Activated CD4-positive, alpha-beta T cell treated with anti-CD3 and anti-CD28 coated beads, Interleukin-2, amount 10 ng/mL, durations not matched to agents 24 days and 14 days (primary cell): ENCODE measurements around the gene BID. TPM values are rescaled to one million over a fixed set of nuclear protein-coding genes. Genes with fewer than 3 reads are reported as not detected.

ENCODE experiments used
- DNase-seq: peaks from one replicate; pipeline ENCODE4 v3.0.0; 2022
- H3K27ac Mint-ChIP-seq: one replicate; pipeline ENCODE4 v1.8.0; 2022; ENCODE audit warnings: mild to moderate bottlenecking, mixed read lengths
- H3K27me3 Mint-ChIP-seq: one replicate; pipeline ENCODE4 v1.8.0; 2022; ENCODE audit warnings: mixed read lengths
- H3K36me3 Mint-ChIP-seq: one replicate; pipeline ENCODE4 v1.8.0; 2022; ENCODE audit warnings: low read depth, mild to moderate bottlenecking, mixed read lengths
- H3K4me1 Mint-ChIP-seq: one replicate; pipeline ENCODE4 v1.8.0; 2021; ENCODE audit warnings: mixed read lengths
- H3K4me3 Mint-ChIP-seq: one replicate; pipeline ENCODE4 v1.8.0; 2022; ENCODE audit warnings: mild to moderate bottlenecking, moderate library complexity, mixed read lengths
- H3K9me3 Mint-ChIP-seq: one replicate; pipeline ENCODE4 v1.8.0; 2021; ENCODE audit warnings: mixed read lengths
- intact Hi-C: fragments of 100-400 bp; cut with micrococcal nuclease; formaldehyde crosslinking; loops from one replicate; pipeline ENCODE4 v1.15.1; 2023
- total RNA-seq: library from RNA; stranded (reverse); gene quantifications from 2 replicates; pipeline ENCODE4 v1.2.3, GENCODE V29; 2022

The BID gene
- total RNA-seq, 1 donor from 2014 or later = 18.0 TPM

GRCh38 chr22:17794726-17795542 is 20.7 kb upstream of the BID start:
- Mint-ChIP-seq H3K27ac (no peak overlapping the region), H3K4me3 (no peak overlapping the region), H3K4me1 (peaks cover 3% of the 10 kb centered on the region), H3K36me3 (peaks cover 4% of the 10 kb centered on the region), H3K9me3 (no peaks in the 10 kb centered on the region), H3K27me3 (no peaks in the 10 kb centered on the region)
- intact Hi-C loops = no loop called here
- no peak for DNase-seq

- intact Hi-C loops = no loop called here
- Mint-ChIP-seq H3K4me1 (no peaks in the 10 kb centered on the region), H3K4me3 (no peak overlapping the region), H3K27me3 (no peaks in the 10 kb centered on the region), H3K36me3 (peaks cover 4% of the 10 kb centered on the region), H3K27ac (no peak overlapping the region), H3K9me3 (no peaks in the 10 kb centered on the region)
- DNase-seq = no peak
Measured at GRCh38 chr22:17792854-17793434, 18.7 kb upstream of the BID start.

GRCh38 chr22:17792299-17792698 is 18.0 kb upstream of the BID start:
- Mint-ChIP-seq H3K9me3 (no peaks in the 10 kb centered on the region), H3K4me3 (no peak overlapping the region)

GRCh38 chr22:17791196-17791595 is 16.9 kb upstream of the BID start:
- H3K4me1 Mint-ChIP-seq = no peaks in the 10 kb centered on the region
- H3K36me3 Mint-ChIP-seq = peaks cover 2% of the 10 kb centered on the region
- H3K9me3 Mint-ChIP-seq = no peaks in the 10 kb centered on the region
- no peaks in the 10 kb centered on the region for H3K27me3 Mint-ChIP-seq
- H3K4me3 Mint-ChIP-seq = no peak overlapping the region
- intact Hi-C loops = no loop called here
- no peak for DNase-seq
- H3K27ac Mint-ChIP-seq = no peak overlapping the region

More at GRCh38 chr22:17792299-17792698, 18.0 kb upstream of the BID start:
- Mint-ChIP-seq H3K27me3 (no peaks in the 10 kb centered on the region), H3K36me3 (peaks cover 4% of the 10 kb centered on the region), H3K4me1 (no peaks in the 10 kb centered on the region), H3K27ac (no peak overlapping the region)
- intact Hi-C loops = no loop called here
- no peak for DNase-seq

GRCh38 chr22:17789379-17790200 is 15.3 kb upstream of the BID start:
- DNase-seq = no peak
- no peaks in the 10 kb centered on the region for H3K27me3 Mint-ChIP-seq
- peaks cover 2% of the 10 kb centered on the region for H3K36me3 Mint-ChIP-seq
- no peak overlapping the region for H3K27ac Mint-ChIP-seq
- intact Hi-C loops = no loop called here
- no peak overlapping the region for H3K4me3 Mint-ChIP-seq
- H3K9me3 Mint-ChIP-seq = no peaks in the 10 kb centered on the region
- no peaks in the 10 kb centered on the region for H3K4me1 Mint-ChIP-seq

GRCh38 chr22:17788528-17789378 is 14.5 kb upstream of the BID start:
- intact Hi-C loops = no loop called here
- no peak overlapping the region for H3K4me3 Mint-ChIP-seq
- H3K36me3 Mint-ChIP-seq = peaks cover 2% of the 10 kb centered on the region
- no peaks in the 10 kb centered on the region for H3K9me3 Mint-ChIP-seq
- no peaks in the 10 kb centered on the region for H3K27me3 Mint-ChIP-seq
- DNase-seq = no peak
- no peaks in the 10 kb centered on the region for H3K4me1 Mint-ChIP-seq
- H3K27ac Mint-ChIP-seq = no peak overlapping the region

GRCh38 chr22:17787716-17788330 is 13.6 kb upstream of the BID start:
- Mint-ChIP-seq H3K36me3 (peaks cover 2% of the 10 kb centered on the region), H3K9me3 (no peaks in the 10 kb centered on the region), H3K27ac (no peak overlapping the region), H3K4me3 (no peak overlapping the region), H3K27me3 (peaks cover 1% of the 10 kb centered on the region), H3K4me1 (no peaks in the 10 kb centered on the region)
- DNase-seq = no peak
- intact Hi-C loops = no loop called here

- DNase-seq = no peak
- Mint-ChIP-seq H3K36me3 (peaks cover 2% of the 10 kb centered on the region), H3K4me1 (no peaks in the 10 kb centered on the region), H3K9me3 (no peaks in the 10 kb centered on the region), H3K4me3 (no peak overlapping the region), H3K27ac (no peak overlapping the region), H3K27me3 (peaks cover 6% of the 10 kb centered on the region)
- intact Hi-C loops = no loop called here
Measured at GRCh38 chr22:17787241-17787640, 13.0 kb upstream of the BID start.

- Mint-ChIP-seq H3K27me3 (peaks cover 6% of the 10 kb centered on the region), H3K27ac (no peak overlapping the region), H3K36me3 (peaks cover 2% of the 10 kb centered on the region), H3K4me1 (peaks cover 1% of the 10 kb centered on the region), H3K4me3 (no peak overlapping the region), H3K9me3 (no peaks in the 10 kb centered on the region)
- no peak for DNase-seq
- intact Hi-C loops = no loop called here
Measured at GRCh38 chr22:17786435-17787161, 12.3 kb upstream of the BID start.

GRCh38 chr22:17785185-17786184 is 11.2 kb upstream of the BID start:
- peak; percentile 91 for DNase-seq
- Mint-ChIP-seq H3K9me3 (no peaks in the 10 kb centered on the region), H3K27ac (no peak overlapping the region), H3K4me1 (peaks cover 12% of the 10 kb centered on the region), H3K27me3 (peaks cover 6% of the 10 kb centered on the region), H3K4me3 (no peak overlapping the region), H3K36me3 (no peaks in the 10 kb centered on the region)
- intact Hi-C loops = loop anchor here (1.0 kb wide), 1 partner anchor 43 kb away; no protein-coding TSS in a partner anchor

GRCh38 chr22:17784776-17785175 is 10.5 kb upstream of the BID start:
- Mint-ChIP-seq H3K9me3 (no peaks in the 10 kb centered on the region), H3K4me1 (peaks cover 19% of the 10 kb centered on the region), H3K4me3 (no peak overlapping the region), H3K27ac (no peak overlapping the region), H3K27me3 (peaks cover 6% of the 10 kb centered on the region), H3K36me3 (no peaks in the 10 kb centered on the region)
- intact Hi-C loops = loop anchor here (1.0 kb wide), 1 partner anchor 42 kb away; no protein-coding TSS in a partner anchor
- no peak for DNase-seq
